SIG-M5 (cell line): Measurements from ENCODE around the gene DGKI.

ENCODE experiments used
- DNase-seq: peaks from one replicate; lab custom pipeline; 2025; lab: John Stamatoyannopoulos, UW

Gene DGKI

DNA sequence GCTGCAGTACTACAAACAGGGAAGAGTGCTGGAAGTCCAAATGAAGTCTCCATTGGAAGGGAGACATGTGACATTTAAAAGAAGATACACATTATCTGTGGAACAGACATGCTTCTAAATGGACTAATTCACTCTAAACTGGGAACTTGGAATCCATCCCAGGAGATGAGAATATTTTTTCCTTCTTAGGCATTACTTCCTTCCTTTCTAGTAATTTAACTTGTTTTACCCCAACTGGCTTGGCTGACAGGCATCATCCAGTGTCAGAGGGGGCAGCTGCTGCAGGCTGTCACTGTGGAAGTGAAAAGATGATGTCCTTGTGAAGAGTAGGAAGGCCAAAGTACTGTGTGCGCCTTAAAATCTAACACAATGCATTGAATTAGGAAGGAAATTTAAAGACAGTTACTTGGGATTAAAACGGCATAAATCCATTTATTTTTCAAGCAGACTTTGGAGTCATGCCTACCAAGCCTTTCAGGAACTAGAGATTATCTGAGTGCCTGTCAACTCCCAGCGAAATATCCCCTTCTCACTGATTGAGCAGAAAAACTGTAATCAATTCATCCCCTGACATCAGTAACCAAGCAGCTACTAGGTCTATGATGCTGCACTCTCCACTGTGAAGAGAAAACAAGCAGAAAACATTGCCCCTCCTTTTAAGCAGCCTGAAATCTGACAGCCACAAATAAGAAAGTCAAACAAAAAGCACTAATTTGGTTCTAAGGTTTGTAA, 161.2 kb downstream of the DGKI start:
- DNase-seq: no peak

- DNase-seq: no peak
Observed at GRCh38 chr7:137684776-137685175, 162.0 kb downstream of the DGKI start.

GRCh38 chr7:137684316-137684715, 162.5 kb downstream of the DGKI start:
- DNase-seq: no peak

- no peak for DNase-seq
Observed at GRCh38 chr7:137682596-137682995, 164.2 kb downstream of the DGKI start.

DNA sequence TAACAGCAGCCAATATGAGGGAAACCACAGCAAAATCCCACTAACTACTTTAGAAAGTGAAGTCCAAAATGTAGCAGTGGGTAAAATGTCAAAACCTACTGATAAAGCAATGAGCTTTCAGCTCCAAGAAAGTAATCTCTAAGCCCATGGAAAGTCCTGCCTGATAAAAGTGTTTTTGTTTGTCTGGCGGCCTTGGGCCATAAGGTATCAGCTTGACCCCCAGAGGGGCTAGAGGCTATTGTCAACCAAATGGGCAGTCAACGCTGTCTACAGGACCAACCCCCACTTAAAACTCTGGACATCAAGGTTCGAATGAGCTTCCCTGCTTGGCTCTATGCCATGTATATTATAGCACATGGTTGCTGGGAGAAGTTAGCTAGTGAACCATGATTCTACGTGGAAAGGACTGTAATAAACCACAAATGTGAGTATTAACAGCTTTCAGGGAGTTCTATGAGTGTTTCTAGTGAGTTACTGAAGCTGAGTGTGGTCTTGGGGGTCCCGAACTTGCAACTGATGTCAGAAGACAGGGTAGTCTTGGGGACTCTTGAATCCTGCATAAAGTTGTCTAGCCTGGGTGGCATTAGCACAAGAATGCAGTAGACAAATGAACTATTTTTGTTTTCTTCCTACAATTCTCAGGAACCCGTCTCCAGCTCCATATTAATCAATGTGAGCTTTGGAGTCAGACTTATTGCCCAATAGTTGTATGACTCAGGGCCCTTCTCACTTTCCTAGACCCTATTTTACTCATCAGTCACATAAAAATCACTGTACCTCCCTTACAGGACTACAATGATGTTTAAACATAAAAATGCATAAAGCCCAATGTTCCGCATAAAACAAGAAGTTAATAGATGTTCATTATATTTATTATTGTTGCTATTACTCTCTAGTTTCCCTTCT, 164.9 kb downstream of the DGKI start:
- no peak for DNase-seq

GRCh38 chr7:137674551-137675409, 172.0 kb downstream of the DGKI start:
- no peak for DNase-seq

DNA sequence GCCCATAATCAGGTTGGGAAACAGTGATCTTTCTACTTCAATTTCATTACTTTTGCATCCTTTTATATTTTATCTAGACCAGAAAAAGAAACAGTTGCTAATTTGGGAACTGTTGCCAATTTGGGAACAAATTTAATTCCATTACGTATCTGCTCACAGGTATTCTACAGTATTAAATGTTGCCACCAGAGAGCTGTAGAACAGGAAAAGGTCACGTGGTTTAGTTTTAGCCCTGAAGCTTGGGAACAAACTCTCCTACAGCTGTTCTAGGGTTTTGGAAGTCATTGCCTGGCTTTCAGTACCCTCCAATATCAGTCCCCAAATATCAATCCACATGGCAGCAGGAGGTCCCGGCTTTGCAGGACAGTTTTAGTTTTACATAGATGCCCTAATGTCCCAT, 172.7 kb downstream of the DGKI start:
- DNase-seq: no peak

DNA sequence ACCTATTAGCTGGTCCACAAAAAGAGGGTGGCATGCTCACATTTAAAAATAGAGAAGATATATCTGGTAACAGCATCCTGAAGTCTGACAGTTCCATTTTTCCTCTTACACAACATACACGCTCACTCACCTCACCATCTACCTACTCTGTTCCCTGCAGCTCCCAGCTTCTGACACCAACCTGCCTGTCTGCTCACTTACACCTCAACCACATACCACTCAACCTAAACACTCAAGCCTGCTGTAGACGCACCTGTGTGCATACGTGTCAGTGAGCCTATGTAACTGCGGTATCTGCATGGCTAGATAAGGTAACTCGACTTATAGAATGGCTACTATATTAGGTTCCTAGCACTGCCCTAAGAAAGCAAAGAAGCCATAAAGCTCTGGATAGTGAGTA, 174.9 kb downstream of the DGKI start:
- DNase-seq: no peak

DNA sequence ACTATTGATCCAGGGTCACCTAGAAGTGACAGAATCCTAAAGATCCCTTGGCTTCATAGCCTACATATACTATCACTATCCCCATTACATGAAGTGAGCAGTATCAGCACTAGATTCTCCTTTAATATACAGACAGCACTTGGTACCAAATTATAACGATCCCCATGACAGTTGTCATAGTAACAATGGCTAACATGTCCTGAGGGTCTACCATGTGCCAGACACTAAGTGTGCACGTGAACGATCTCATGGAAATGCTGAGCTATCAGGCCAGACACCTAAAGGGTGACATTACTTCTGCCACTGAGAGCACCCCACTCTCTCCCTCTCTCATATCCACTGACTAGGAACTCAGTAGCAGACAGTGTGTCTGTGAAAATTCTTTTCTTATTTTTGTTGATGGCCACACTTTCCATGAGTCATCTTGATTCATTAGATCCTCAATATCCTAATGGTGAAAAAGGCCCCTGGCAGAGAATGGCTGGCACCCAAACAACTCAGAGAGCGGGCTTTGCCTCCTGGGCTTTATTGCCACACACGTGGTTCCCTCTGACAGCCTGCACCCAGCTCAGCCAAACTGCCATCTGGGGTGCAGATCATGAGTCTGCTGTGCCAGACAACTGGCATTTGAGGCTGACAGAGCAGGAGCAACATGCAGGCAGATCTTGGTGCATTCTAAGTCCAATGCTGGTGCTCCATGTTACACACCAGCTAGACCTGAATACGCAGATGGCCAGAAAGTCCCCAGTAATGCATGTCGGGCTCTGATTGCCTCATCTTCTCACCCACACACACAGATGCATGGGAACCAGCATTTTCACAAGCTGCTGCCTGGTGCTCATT, 176.3 kb downstream of the DGKI start:
- no peak for DNase-seq

DNA sequence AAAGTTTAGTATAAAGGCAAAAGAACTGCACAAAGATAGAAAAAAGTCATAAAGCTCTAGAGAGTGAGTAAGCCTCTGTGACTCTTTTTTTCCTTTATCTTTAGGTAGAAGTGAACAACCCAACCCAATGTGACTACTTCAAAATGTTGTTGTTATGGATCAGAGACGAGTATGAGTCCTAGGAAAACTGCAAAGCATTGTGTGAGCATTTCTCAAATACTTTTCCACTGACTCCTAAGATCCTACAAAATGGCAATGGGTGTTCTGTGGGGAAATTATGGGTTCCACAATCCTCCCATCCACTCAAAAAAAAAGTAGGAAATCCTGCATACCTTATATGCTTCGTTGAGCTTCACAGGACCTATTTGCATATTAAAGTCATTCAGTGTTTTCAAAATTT, 177.1 kb downstream of the DGKI start:
- no peak for DNase-seq

GRCh38 chr7:137668404-137668803, 178.4 kb downstream of the DGKI start:
- DNase-seq: no peak

DNA sequence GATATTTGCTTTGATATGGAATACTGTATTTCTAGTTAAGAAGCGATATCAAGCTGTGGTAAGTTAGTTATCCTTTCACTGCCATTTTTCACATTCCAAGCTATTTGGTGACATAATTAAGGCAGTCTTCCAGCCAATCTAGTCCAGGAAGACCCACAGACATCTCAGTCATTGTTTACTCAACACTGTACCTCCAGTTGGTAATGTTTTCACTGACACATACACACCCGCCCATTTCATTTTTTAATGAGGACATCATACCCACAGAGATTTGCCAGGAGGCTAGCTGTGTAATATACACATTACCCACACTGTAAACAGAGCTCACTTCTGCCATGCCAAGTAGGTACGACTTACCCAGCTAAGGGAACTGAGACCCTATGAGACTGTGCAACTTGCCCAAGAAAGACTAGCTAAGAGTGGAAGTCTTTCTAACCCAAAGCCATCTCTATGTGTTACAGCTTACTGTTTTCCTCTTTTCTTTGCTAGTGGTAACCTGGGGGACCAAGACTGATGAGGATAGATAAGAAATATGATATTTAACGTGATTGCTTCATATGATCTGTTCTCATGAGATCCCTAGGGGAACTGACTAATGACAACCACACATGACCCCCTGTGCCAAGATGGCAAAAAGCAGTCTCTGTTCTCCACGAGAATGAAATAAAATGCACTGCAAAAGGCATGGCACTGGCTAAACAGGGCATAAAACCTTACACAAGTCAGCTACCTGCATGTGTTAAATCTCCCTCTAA, 179.0 kb downstream of the DGKI start:
- DNase-seq: no peak

- DNase-seq: no peak
Observed at GRCh38 chr7:137664846-137665245, 181.9 kb downstream of the DGKI start.

DNA sequence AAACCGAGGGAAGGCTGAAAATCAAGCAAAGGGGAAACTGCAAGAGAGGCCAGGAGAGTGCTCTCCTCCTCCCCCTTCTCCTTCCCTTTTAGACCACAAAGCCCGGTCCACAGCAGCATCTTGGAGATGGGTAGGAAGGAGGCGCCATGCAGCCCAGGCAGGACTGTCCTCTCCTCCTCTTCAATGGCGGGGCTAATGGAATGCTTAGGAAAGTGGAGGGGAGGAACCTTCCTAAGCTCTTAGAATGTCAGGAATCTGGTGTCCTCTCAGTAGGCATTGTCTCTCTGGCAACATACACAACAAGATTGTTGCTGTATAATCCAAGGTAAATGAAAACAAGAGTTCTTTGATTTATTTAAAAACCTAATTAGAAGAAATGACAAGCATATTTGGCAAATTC, 185.1 kb downstream of the DGKI start:
- DNase-seq: no peak

GRCh38 chr7:137658190-137658900, 188.4 kb downstream of the DGKI start:
- DNase-seq: no peak

DNA sequence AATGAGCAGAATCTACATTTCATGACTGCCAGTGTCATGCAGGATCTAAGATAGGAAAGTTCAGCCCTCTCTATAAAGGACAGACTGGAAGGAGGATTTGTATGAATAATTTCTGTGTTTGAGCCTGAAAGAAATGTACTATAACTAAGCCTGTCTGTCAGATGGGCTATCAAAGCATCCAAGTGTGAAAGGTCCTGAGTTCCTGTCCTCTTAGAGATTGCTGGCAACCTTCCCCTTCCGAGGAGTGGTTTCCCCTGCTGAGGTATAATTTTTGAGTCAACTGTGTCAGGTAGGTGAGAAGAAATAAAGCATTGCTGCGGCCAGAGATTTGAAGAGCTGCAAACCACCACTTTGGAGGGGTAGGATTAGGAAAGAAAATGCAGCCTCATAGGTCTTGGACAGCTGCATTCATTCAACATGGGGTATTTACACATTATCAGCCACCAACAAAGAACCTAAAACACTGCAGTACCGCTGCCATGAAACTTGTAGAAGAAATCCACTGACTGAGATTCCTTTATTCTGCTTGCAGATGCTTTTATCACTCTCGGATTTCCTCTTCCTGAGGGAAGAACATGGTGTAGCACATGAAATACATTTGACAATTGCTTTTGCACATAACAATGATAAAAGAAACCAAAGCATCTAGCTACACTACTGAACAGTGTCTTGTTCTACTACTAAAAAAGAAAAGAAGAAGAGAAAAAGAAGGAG, 189.1 kb downstream of the DGKI start:
- no peak for DNase-seq

DNA sequence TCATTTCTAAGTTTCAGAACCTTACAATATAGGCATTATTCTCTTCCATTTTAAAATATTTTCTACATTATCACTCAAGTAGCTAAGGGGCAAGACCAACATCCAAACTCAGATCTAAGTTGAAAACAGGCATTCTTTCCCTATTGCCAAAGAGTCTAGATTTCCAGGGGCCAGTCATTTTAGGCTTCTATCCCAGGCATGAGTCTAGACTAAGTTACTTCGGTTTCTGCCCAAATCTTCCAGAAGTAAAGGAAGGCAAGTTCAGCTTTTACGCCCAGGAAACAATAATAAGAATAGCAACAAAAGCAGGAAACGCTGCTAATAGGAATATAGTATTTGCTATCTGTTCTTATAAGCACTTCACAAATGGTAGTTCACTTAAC, 189.9 kb downstream of the DGKI start:
- no peak for DNase-seq

GRCh38 chr7:137656227-137656849, 190.4 kb downstream of the DGKI start:
- DNase-seq: no peak

- no peak for DNase-seq
Observed at GRCh38 chr7:137655804-137656203, 191.0 kb downstream of the DGKI start.
